ENCODE measurements around the gene VMAC.

The VMAC gene

GRCh38 chr19:5922161-5922545, 17.5 kb downstream of the VMAC start:
- H3K9ac ChIP-seq (ENCODE audit: low read depth, low read length), result no peak overlapping the region
- H3K79me2 ChIP-seq (ENCODE audit: insufficient read depth, low read length), result no peaks in the 10 kb centered on the region
- TF ChIP-seq EZH2 (IDR thresholded peaks at IDR 0.05; ENCODE audit: borderline replicate concordance, low read depth, low read length, severe bottlenecking) (no peak), CTCF (IDR thresholded peaks at IDR 0.05; ENCODE audit: borderline replicate concordance, extremely low read depth, low read length, poor library complexity, severe bottlenecking) (no peak)
- ATAC-seq (ENCODE audit: insufficient read depth, low read depth) (no peak), DNase-seq (no peak)
- no peak overlapping the region for H3K4me2 ChIP-seq (ENCODE audit: insufficient read depth, low read length)
- H3K9me3 ChIP-seq (ENCODE audit: insufficient read depth, low read length, severe bottlenecking), result no peaks in the 10 kb centered on the region
- H3K4me3 ChIP-seq (ENCODE audit: low read depth in 1 of 2, low read length in 2 of 2), result no peak overlapping the region
- no peak overlapping the region for H2AFZ ChIP-seq (ENCODE audit: low read depth, low read length)
- no peak overlapping the region for H3K27ac ChIP-seq (ENCODE audit: low read length)
- no peaks in the 10 kb centered on the region for H3K27me3 ChIP-seq (ENCODE audit: insufficient read depth, low read length, poor library complexity)
- H3K4me1 ChIP-seq (ENCODE audit: insufficient read depth, low read length), result no peaks in the 10 kb centered on the region
- H4K20me1 ChIP-seq (ENCODE audit: insufficient read depth, low read length), result peaks cover 22% of the 10 kb centered on the region
- H3K36me3 ChIP-seq (ENCODE audit: insufficient read depth, low read length), result peaks cover 95% of the 10 kb centered on the region

DNA sequence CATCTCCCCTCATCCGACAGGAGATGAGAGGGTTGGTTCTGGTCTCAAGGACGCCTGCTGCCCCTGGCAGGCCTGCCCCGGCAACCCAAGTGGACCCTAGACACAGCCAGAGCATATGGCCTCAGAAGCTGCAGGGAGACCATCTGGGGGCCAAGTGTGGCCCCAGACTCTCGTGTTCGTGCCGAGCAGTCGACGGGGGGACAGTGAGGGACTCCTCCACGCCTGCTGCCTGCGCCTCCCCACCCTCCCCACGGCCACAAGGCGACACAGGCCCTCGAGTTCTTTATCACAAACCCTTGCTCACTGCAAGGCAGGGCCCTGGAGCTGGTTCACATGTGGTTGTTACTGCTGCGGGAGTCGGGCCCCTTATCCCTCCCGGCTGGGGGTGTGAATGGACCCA, 18.7 kb downstream of the VMAC start:
- H3K9ac ChIP-seq (ENCODE audit: low read depth, low read length), result no peak overlapping the region
- no peaks in the 10 kb centered on the region for H3K79me2 ChIP-seq (ENCODE audit: insufficient read depth, low read length)
- no peak overlapping the region for H3K4me3 ChIP-seq (ENCODE audit: low read depth in 1 of 2, low read length in 2 of 2)
- no peaks in the 10 kb centered on the region for H3K4me1 ChIP-seq (ENCODE audit: insufficient read depth, low read length)
- DNase-seq (no peak), ATAC-seq (ENCODE audit: insufficient read depth, low read depth) (no peak)
- H3K36me3 ChIP-seq (ENCODE audit: insufficient read depth, low read length), result peaks cover 97% of the 10 kb centered on the region
- no peak overlapping the region for H3K4me2 ChIP-seq (ENCODE audit: insufficient read depth, low read length)
- peaks cover 22% of the 10 kb centered on the region for H4K20me1 ChIP-seq (ENCODE audit: insufficient read depth, low read length)
- TF ChIP-seq CTCF (IDR thresholded peaks at IDR 0.05; ENCODE audit: borderline replicate concordance, extremely low read depth, low read length, poor library complexity, severe bottlenecking) (no peak), EZH2 (IDR thresholded peaks at IDR 0.05; ENCODE audit: borderline replicate concordance, low read depth, low read length, severe bottlenecking) (no peak)
- H3K9me3 ChIP-seq (ENCODE audit: insufficient read depth, low read length, severe bottlenecking), result no peaks in the 10 kb centered on the region
- no peak overlapping the region for H2AFZ ChIP-seq (ENCODE audit: low read depth, low read length)
- H3K27me3 ChIP-seq (ENCODE audit: insufficient read depth, low read length, poor library complexity), result no peaks in the 10 kb centered on the region
- H3K27ac ChIP-seq (ENCODE audit: low read length), result no peak overlapping the region

DNA sequence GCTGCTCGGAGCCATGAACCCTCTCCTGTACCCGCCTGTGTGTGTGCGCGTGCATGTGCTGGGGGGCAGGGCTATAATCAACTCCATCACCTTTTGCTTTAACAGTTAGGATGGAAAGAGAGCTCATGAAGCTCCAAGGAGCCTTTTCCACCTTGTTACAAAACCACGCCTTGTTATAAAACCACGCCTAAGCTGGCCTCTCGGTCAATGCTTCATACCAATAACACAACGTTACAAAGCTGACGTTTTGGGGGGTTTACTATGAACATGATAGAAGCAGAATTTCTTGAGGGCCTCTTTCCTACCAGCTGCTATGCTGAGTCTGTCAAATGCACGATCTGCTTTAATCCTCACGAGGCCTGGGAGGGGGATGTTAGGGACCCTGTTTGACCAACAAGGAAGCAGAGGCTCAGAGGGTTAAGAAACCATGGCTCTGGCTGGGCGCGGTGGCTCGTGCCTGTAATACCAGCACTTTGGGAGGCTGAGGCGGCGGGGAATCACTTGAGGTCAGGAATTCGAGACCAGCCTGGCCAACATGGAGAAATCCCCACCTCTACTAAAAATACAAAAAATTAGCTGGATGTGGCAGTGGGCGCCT, 21.3 kb downstream of the VMAC start:
- Histone ChIP-seq H3K27ac (ENCODE audit: low read length) (no peak overlapping the region), H3K36me3 (ENCODE audit: insufficient read depth, low read length) (peaks cover 100% of the 10 kb centered on the region), H3K27me3 (ENCODE audit: insufficient read depth, low read length, poor library complexity) (no peaks in the 10 kb centered on the region), H3K9me3 (ENCODE audit: insufficient read depth, low read length, severe bottlenecking) (no peaks in the 10 kb centered on the region), H2AFZ (ENCODE audit: low read depth, low read length) (no peak overlapping the region), H3K79me2 (ENCODE audit: insufficient read depth, low read length) (0 out of 2 replicates have a peak, but pooled peaks cover 1% of the 10 kb centered on the region), H3K4me2 (ENCODE audit: insufficient read depth, low read length) (no peak overlapping the region), H3K9ac (ENCODE audit: low read depth, low read length) (no peak overlapping the region), H3K4me1 (ENCODE audit: insufficient read depth, low read length) (no peaks in the 10 kb centered on the region), H4K20me1 (ENCODE audit: insufficient read depth, low read length) (peaks cover 32% of the 10 kb centered on the region), H3K4me3 (ENCODE audit: low read depth in 1 of 2, low read length in 2 of 2) (no peak overlapping the region)
- no peak for ATAC-seq (ENCODE audit: insufficient read depth, low read depth)
- DNase-seq, result no peak
- no peak for TF ChIP-seq CTCF (IDR thresholded peaks at IDR 0.05; ENCODE audit: borderline replicate concordance, extremely low read depth, low read length, poor library complexity, severe bottlenecking)
- TF ChIP-seq EZH2 (IDR thresholded peaks at IDR 0.05; ENCODE audit: borderline replicate concordance, low read depth, low read length, severe bottlenecking), result no peak
